GM19397 (cell line): ENCODE results near the gene POLR2M.

ENCODE experiments used
- ATAC-seq: cut with Tn5 transposase; IDR thresholded peaks from one replicate; pipeline ENCODE4 v1.9.1; 2021; ENCODE audit warnings: mild to moderate bottlenecking, moderate library complexity; ENCODE audit not compliant: unreplicated experiment

Gene POLR2M

DNA sequence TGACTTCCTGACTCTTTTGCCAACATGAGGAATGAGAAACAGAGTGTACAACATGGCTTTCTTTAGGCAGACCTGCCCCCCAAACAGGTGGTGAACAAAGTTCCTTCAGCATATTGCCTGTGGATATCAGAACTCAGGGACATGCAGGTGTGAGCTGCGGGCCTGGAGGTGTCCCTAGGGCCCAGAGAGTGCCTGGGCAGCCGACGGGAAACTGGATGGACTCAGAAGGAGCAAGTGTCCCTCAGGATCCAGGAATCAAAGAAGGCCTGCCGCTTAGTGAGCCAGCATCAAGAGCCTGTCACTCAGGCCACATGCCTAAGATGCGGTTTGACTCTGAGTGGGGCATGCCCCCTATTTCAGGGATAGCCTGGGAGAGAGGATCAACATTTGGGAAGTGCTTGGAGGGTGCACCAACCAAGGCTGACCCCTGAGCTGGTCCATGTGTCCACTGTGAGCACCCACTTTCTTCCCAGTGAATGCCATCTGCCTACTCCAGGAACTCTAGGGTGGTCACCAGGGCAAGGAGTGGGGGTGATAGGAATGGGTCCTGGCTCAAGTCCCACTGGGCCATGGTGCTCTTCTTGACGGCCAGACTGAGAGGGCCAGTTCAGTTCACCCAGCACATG is 16.1 kb upstream of the POLR2M start:
- no peak for ATAC-seq

DNA sequence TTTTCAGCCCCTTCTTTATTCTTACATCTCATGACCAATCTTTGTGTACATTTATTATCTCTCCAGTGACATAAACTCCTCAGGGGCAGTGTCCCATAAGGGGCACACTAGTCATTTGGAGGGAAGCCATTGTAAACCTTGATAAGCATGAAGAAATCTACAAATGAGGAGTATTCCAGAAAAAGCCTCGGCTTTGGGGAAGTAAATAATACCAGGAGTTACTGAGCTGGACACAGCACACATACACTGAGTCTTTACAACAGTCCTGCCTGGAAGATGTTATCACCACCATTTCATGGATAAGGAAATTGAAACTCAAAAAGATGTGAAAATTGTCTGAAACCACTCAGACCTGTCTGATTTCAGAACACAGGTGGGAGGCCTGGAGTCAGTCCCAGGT is 15.4 kb upstream of the POLR2M start:
- ATAC-seq: no peak

DNA sequence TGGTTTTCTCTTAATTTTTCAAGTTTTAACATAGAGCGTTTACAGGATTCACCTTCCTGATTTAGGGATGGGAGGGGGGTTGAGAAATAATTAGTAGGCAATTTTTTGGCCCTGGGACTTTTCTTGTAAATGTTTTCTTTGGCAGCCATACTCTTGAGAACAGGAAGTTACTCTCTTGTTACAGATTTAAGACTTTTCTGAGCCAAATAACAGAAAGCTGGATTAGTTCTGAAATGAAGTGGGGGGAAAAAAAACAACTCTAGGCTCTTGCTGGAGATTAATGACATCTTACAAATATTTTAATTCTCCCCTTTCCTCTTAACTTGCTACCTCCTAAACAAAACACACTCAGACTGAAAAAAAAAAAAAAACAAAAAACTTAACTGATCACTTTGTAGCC is 13.8 kb upstream of the POLR2M start:
- ATAC-seq: no peak

DNA sequence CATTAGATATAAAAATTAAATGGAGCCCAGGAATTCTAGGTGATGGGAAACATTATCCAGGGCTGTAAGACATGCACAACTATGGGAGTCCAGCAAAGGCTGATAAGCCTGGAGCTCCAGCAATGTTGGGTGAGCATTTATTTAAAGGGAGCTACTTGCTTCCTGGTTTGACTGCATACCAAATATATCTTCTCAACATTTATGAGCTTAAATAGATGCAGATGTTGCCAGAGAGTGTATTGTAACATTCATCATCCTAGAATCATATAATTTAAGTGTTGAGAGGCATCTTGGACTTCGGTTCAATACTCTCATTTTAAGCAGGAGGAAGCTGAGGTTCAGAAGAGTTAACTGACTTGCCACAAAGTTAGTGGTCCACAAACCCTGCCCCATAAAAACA is 12.2 kb upstream of the POLR2M start:
- no peak for ATAC-seq

DNA sequence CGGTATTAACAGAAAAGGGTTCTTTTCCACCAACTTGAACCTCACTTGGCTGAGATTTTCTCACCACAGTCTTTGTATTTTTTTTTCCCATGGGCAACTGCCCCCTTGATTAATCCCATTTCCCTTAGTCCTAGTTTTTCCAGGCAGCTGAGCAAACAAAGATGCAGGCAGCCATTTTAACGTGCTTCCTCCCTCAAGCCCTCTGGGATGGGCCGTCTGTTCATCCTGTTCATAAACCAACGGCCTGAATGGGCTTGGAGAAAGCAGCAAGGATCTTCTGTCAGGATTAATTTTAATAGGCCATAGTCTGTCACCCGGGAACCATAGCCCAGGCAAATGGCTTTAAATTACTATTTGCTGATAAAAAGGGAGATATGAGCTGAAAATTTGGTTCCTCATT is 10.4 kb upstream of the POLR2M start:
- no peak for ATAC-seq

DNA sequence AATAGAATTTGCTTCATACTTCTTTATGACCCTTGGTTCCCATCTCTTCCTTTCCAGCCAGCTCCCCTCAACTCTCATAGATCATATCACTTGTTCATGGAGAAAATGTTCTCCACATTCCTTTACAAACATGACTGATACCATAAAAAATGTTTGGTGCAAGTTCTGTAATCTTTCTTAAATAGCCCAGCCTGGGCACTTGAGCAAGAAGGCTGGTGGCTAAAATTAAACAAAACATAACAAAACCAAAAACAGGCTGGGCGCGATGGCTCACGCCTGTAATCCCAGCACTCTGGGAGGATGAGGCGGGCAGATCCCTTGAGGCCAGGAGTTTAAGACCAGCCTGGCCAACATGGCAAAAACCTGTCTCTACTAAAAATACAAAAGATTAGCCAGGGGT is 8.9 kb upstream of the POLR2M start:
- no peak for ATAC-seq

DNA sequence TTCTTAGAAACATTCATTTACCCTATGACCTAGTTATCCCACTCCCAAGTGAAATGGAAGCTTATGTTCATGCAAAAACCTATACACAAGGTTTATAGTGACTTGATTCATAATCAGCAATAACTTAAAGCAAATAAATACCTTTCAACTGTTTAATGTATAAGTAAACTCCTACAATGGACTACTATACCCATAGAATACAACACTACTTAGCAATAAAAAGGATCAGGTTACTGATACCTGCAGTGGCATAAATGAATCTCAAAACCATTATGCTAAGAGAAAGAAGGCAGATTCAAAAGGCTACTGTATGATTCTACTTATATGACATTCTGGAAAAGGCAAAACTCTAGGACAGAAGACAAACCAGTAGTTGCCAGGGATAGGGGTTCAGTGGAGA is 8.3 kb upstream of the POLR2M start:
- ATAC-seq: no peak

DNA sequence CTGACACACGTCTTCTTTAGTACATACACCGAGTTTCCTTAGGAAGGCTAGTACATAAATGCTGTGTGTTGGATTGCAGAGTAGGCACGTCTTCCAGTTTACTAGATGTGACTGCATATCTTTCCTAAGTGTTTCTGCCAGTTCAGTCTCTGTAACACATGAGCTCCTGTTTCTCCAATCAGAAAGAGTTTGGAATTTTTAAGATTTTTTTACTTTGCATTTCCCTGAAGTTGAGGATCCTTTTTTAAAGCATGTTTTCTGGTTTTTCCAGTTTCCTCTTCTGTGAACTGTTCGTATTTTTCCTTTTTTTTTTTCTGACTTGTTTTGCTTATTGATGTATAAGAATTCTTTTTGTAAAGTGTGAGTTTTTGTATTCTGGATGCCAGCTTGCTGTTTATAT is 7.5 kb upstream of the POLR2M start:
- no peak for ATAC-seq

DNA sequence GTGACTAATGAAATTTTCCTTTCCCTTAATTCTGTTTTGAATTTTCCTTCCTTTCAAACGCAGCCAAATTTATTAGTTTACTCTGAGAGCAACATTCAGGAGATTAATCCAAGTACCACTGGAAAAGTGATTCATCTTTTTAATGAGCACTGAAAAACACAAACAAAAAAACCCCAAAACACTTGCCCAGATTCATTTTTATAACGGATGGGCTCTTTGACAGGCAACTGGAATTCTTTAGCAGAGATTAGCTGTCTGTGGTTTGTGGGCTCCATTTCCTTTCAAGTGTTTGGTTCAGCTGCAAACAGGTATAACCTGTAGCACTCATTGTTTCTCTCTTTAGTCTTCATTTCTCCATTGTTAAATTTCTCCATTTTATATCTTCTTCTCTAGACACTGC is 3.1 kb upstream of the POLR2M start:
- no peak for ATAC-seq

DNA sequence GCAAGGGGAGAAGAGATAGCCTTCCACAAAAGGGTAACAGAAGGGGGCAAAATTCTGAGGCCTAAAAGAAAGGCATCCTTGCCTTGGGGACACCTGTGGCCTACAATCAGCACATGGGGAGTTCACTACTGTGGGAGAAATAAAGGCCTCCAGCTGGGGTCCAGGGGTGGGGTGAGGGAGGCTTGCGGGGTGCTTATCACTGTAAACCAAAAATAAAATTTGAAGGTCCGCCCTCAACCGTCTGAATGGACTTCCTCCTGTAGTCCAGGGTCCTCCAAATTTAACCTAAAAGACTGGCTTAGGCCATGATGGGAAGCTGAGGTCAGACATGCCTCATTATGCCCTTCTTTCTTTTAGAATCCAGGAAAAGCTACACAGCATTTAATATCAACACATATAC is 2.1 kb upstream of the POLR2M start:
- ATAC-seq: no peak

DNA sequence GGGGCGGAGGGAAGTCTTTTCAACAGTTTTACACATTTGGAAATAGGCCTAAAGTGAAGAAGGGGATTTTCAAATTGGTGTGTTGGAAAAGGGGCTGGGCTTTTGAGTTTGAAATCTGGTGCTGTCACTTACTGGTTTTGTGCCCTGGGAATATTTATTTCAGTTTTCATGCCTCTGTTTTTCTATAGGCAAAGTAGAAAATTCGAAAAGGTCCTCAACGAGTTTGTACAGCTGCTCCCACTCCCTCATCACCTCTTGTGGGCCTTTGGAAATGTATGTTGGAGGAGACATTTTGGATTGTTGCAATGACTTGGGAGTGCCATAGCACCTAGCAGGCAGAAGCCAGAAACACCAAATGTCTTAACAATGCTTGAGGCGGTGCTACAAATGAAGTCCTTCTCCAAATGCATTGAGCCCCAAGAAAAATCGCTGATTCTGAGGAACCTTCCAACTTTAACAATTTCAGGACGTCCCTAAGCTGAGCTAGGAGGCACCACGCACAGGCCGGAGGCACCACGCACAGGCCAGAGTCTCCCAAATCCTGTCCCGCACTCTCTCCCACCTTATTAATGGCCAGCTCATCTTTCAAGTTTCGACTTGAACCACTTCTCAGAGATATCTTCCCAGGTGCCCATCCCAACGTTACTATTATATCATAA is 639 bp upstream of the POLR2M start:
- no peak for ATAC-seq

DNA sequence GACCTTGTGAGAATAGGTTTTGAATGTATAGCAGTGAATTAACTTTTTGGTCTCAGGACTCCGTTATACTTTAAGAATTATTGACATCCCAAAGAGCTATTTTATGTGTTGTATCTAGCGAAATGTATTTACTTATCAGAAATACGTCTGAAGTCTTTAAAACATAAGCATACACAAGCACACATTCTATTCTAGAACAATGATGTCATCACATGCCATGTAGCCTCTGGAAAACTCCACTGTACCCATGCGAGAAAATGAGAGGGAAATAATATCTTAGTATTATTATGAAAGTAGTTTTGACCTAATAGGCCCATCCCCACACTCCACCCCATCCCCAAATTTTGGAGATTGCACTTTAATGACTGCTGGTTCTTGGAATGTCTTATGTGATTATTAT is 1.5 kb downstream of the POLR2M start:
- no peak for ATAC-seq

DNA sequence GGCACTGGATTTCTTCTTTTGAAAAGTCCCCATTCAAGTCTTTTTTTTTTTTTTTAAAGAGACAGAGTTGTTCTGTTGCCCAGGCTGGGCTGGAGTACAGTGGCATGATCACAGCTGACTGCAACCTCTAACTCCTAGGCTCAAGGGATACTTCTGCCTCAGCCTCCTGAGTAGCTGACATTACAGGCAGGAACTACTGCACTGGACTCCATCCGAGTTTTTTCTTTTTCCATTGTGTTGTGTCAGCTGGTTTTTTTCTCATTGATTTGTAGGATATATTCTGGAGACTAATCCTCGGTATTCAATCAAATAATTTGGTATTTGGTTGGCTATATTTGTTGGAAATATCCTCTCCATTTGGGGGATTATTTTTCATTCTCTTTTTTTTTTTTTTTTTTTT is 11.8 kb downstream of the POLR2M start:
- ATAC-seq: no peak

DNA sequence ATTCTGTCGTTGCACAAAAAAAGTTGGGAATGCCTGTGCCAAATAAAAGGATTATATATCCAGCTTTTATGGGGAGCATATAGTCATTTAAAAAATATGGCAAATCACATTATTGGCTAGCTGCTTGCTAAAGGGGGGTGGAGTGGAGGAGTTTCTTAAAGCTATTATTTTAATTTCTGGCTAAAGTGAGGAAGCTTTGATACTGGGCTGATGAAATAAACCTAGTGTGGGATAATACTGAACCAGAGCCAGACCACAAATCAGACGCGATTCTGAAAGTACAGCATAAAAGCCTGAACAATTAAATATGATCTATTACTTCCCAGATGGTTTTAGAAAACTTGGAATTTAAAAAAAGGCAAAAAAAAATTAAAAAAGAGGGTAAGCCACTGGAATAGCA is 14.4 kb downstream of the POLR2M start:
- ATAC-seq: no peak

DNA sequence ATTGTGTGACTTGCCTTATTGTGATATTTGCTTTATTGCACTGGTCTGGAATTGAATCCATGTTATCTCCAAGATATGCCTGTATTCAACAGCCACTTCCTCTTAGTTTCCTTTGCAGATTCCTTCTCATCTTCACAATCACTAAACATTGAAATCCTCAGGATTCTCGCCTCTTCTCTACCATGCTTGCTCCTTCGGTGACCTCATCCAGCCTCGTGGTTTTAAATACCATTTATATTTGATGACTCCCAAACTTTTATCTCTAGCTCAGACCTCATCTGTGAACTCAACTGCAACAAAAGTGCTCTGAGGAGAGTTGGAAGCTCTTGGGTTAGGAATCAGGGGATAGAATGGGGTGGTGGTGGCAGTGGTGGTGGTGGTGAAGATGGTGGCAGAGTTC is 19.9 kb downstream of the POLR2M start:
- no peak for ATAC-seq

DNA sequence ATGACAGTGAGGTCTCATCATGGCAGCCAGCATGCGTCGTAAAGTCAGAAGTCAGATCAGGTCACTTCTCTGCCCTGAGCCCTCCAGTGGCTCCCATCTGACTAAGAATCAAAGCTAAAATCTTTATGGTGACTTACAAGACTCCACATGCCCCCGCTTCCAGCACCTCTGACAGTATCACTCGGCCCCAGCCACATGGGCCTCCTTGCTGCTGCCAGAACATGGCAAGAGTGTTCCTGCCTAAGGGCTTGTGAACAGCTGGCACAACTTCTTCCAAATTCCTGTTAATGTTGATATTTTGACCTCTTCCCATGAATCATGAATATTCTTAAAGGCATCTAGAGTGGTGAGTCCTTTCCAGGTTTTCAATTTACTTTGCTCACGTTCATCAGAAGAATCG is 20.5 kb downstream of the POLR2M start:
- ATAC-seq: no peak

DNA sequence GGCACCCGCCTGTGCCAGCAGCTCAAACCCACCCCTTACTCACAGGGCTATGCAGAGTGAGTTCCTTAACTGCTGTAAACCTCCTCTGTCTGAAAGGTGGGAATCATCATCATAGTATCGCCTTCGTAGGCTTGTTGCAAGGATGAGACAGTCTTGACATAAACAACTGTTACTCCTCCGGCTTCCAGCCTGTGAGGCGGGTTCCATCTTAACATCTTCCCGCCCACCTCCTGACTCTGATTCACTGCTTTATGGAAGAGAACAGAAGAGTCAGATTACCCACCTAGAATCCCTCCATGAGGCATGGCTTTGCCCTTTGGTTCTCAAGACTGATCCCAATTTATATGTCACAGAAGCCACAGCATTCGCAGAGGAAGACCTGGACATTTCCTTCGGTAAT is 21.9 kb downstream of the POLR2M start:
- no peak for ATAC-seq

DNA sequence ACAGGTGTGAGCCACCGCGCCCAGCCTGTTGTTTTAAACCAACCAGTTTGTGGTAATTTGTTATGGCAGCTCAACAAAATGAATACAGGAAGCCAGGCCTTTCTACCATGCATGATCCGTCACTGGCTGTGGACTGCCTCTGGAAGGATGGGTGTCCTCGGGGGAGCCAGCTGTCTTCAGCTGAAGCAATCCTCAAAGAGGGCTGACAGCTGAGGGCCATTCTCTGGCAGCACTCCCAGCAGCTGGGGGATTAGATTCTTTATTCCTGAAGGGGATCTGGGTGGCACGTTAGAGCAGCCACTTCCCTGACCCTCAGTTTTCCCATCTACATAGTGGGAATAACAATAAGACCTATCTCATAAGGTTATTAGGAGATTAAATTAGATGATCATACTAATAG is 24.4 kb downstream of the POLR2M start:
- no peak for ATAC-seq

DNA sequence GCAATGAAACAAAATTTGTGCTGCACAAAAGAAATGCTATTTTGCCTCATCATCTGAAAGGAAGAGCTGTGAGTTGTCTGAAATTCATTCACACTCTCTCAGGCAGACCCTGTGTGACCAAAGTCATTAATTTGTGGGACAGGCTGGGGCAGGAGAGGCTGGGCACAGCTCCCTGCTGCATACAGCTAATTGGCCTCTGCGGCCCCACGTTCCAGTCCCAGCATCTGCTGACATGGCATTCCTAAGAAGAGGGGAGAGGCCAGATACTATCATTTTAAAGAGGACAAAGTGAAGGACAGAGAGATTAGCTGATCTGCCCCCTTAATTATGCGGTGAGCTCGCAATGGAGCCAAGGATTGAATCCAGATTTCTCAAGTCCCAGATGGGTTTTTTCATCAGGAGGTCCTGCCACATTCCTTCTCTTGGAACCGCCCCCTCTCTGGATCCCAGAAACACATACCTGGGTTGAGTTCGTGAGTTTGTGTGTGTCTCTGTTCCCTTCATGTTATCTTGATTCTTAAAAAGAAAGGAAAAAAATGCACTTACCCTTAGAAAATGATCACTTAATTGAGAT is 25.1 kb downstream of the POLR2M start:
- ATAC-seq: no peak

DNA sequence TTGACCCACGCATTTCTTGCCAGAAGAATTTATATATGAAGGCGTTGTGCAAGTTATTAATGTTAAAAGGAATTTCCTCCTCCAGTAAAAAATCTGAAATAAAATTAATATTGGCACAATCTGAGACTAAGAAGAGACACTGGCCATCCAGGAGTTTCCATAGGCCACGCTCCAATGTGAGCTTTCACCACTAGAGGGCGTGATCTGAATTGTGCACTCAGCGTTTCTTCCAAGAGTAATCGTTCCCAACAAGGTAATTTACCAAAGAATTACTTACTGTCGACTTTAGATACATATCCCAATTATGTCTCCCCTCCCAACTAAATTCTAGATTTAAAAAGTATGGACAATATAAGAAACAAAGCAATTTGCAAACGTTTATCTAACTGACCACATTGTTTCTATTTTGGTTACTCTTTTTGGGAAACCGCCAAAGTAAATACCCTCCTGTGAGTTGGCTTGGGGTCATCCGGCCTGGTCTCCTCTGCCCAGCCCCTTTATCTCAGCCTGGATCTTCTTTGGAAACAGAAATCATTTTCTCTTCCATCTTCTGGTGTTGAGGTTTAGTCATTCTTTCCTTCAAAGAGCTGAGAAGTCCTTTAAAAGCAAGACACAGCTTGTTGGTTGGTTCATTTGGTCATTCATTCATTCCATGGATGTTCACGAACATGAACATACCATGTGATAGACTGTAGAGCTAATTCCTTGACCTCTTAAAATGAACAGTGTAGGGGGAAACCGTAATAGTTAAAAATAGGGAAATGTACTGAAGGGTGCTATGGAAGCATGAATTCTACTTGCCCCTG is 26.2 kb downstream of the POLR2M start:
- no peak for ATAC-seq

DNA sequence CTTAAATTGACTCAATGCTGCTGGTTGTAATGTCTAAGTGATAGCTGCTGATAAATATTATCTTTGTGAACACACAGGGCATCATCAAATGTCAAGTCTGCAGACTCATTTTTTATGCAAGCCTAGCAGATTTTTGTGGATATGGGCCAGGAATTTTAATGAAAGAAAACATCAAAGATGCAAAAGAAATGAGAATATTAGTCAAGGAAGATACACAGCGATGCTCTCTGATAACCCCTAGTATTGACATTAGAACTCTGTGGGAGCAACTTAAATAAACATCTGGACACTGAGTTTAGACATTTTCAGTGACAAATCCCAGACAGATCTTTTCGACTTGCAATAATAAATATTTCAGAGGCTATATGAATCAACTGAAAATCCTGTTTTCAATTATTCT is 28.3 kb downstream of the POLR2M start:
- ATAC-seq: no peak

DNA sequence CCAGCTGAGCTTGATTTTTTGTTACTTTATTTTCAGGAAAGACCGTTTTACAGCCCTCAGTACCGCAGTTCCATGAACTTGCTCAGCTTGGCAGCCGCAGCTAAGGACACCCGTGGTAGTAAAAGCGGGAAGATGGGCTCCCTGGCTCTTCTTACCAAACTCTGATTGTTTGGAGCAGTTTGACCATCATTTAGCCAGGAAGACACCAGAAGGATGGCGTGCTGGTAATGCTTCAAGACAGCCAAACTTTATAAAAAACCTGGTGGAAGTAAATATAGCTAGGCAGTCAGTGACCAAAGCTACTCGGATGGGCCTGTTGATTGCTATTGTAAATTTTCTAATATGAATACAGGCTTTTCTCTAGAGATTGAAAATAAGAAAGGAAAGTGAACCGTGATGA is 28.9 kb downstream of the POLR2M start:
- ATAC-seq: no peak
